ENCODE data around the gene MAD2L1BP. TPM values are rescaled to one million over a fixed set of nuclear protein-coding genes. Genes with fewer than 3 reads are reported as not detected.

Gene MAD2L1BP
- total and polyA plus RNA-seq, 2 of the 4 experiments (the other 2 are of a cell fraction), result 28.1 to 50.2 TPM

DNA sequence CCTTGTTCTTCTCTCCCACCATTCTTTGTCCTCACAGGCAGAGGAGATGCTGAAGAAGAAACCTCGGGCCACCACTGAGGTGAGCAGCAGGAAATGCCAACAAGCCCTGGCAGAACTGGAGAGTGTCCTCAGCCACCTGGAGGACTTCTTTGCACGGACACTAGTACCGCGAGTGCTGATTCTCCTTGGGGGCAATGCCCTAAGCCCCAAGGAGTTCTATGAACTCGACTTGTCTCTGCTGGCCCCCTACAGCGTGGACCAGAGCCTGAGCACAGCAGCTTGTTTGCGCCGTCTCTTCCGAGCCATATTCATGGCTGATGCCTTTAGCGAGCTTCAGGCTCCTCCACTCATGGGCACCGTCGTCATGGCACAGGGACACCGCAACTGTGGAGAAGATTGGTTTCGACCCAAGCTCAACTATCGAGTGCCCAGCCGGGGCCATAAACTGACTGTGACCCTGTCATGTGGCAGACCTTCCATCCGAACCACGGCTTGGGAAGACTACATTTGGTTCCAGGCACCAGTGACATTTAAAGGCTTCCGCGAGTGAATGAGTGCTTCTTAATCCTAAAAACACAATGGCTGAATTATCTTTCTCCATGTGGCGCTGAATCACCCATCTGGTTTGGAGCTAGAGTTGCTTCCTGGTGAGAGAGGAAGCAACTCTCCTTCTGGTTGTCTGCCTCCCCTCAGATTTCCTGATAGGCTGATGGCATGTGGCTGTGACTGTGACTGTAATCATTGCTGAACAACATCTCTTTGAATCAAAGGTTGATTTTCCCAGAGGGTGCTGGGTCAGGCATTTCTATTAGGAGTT lies 4.6 kb downstream of the MAD2L1BP start (continued):
- TF ChIP-seq MXI1 (IDR thresholded peaks at IDR 0.05; ENCODE audit: borderline replicate concordance, low read depth, low read length), result no peak

GRCh38 chr6:43644940-43645612 lies 9.4 kb downstream of the MAD2L1BP start, which contains the start of gene RSPH9:
Gene RSPH9, plus strand, starts transcription at chr6:43645036. Its CDS starts 63 bp downstream, at chr6:43645099.
- no peak within 1 kb of the TSS for H3K14ac ChIP-seq (replicated peaks; ENCODE audit: low read depth, low read length)
- H2BK5ac ChIP-seq (ENCODE audit: low read depth, low read length, poor library complexity, severe bottlenecking), result no peak within 1 kb of the TSS
- ChIA-PET CTCF (interaction anchor here (0.6 kb wide), 1 partner anchor 366 kb away, joined by 4 read pairs; no protein-coding TSS in a partner anchor), POLR2A (ENCODE audit: unreplicated experiment) (no interaction called here)
- ATAC-seq (ENCODE audit: low read depth) (peak; percentile 79), DNase-seq (peak; percentile 44)
- H3K4me1 ChIP-seq (ENCODE audit: control insufficient read depth, insufficient read depth, low read length), result no peaks in the 10 kb centered on the region
- H2AFZ ChIP-seq (replicated peaks; ENCODE audit: low read length, poor library complexity), result peak within 1 kb of the TSS; percentile 98
- 0 out of 2 replicates have a peak, but pooled peaks cover 5% of the 10 kb centered on the region for H3K9me1 ChIP-seq (ENCODE audit: insufficient read depth, low read length)
- H3K27ac ChIP-seq (ENCODE audit: insufficient read depth, low read length), result no peak within 1 kb of the TSS
- peak within 1 kb of the TSS; percentile 44 for H3K4me3 ChIP-seq (ENCODE audit: insufficient read depth, low read depth, low read length)
- no peak within 1 kb of the TSS for H2AK5ac ChIP-seq (ENCODE audit: low read depth, low read length)
- H2BK15ac ChIP-seq (ENCODE audit: low read depth, low read length), result no peak within 1 kb of the TSS
- H3K36me3 ChIP-seq (ENCODE audit: control insufficient read depth, insufficient read depth, low read length), result peaks cover 16% of the 10 kb centered on the region
- H3K27me3 ChIP-seq (ENCODE audit: control insufficient read depth, insufficient read depth, low read length), result no peaks in the 10 kb centered on the region; the same call in 1 of the 2 replicates
- H3K56ac ChIP-seq (ENCODE audit: extremely low read depth, insufficient read depth, low read length), result no peak within 1 kb of the TSS
- intact Hi-C loops (cut with micrococcal nuclease), result no loop called here
- dilution Hi-C loops (cut with HindIII; ENCODE audit: low sequenced_read_pairs, unreplicated experiment), result no loop called here
- H4K20me1 ChIP-seq (ENCODE audit: insufficient read depth, low read length), result peaks cover 9% of the 10 kb centered on the region
- no peak for TF ChIP-seq MAZ (IDR thresholded peaks at IDR 0.05; ENCODE audit: borderline replicate concordance, low read depth, low read length)
- peaks cover 15 to 20% of the 10 kb centered on the region in 2 experiments for H3K79me1 ChIP-seq (ENCODE audit: low read depth in 1 of 2, low read length in 2 of 2)
- peak within 1 kb of the TSS; percentile 35 to 81; a peak in 2 of 4 replicates for H4K8ac ChIP-seq (ENCODE audit: low read depth in 2 of 2, low read length in 2 of 2)
- no peak within 1 kb of the TSS; the same call in 1 of the 2 replicates for H2BK120ac ChIP-seq (ENCODE audit: low read depth, low read length)
- 7% methylated on average over 40 of the region's 52 CpGs; no CpG with 5 or more reads in 1 of the 2 experiments for WGBS, 2 experiments (ENCODE audit: extremely low coverage in 2 of 2, insufficient read length in 1 of 2)
- peak within 1 kb of the TSS; percentile 55; the same call in 1 of the 2 replicates for H3K4ac ChIP-seq (ENCODE audit: low read depth, low read length)
- H4K5ac ChIP-seq (ENCODE audit: low read depth, low read length), result peak within 1 kb of the TSS; percentile 81
- peak within 1 kb of the TSS; percentile 70 for H3K4me2 ChIP-seq (ENCODE audit: low read depth, low read length)
- no peaks in the 10 kb centered on the region for H3K9me3 ChIP-seq (ENCODE audit: control insufficient read depth, insufficient read depth, low read length)
- no TSS peak for BruUV-seq (replicated peaks)
- no peak within 1 kb of the TSS for H4K91ac ChIP-seq (ENCODE audit: insufficient read depth, low read depth, low read length)
- no peak within 1 kb of the TSS for H3K23ac ChIP-seq (ENCODE audit: low read depth, low read length)
- no peak within 1 kb of the TSS for H3K9ac ChIP-seq (ENCODE audit: low read depth, low read length)
- H2BK20ac ChIP-seq (ENCODE audit: low read depth, low read length), result no peak within 1 kb of the TSS; the same call in 1 of the 2 replicates
- in situ Hi-C loops (cut with MboI; ENCODE audit: low sequenced_read_pairs), result no loop called here
- peak within 1 kb of the TSS; percentile 86 for H2AK9ac ChIP-seq (replicated peaks; ENCODE audit: low read depth, low read length, poor library complexity)
- no peak within 1 kb of the TSS for H3K18ac ChIP-seq (ENCODE audit: low read depth, low read length)

Data from IMR-90 (cell line).